ENCODE measurements around the gene CCL18.
"Not testable (repeated sequence)": the region's sequence is repeated elsewhere in the genome, so short reads cannot be mapped to it uniquely, and the experiment has no call there.

The CCL18 gene

GRCh38 chr17:36063786-36064541, at the start of gene CCL18:
Gene CCL18, plus strand, starts transcription at chr17:36064272. Its CDS starts 71 bp downstream, at chr17:36064343.
- DNase-seq, result no peak

- DNase-seq, result no peak
Measured at GRCh38 chr17:36014946-36015345, 49.1 kb upstream of the CCL18 start.

GRCh38 chr17:36015895-36016294, 48.2 kb upstream of the CCL18 start:
- not testable (repeated sequence) for DNase-seq

- DNase-seq, result no peak
Measured at GRCh38 chr17:36016555-36016954, 47.5 kb upstream of the CCL18 start.

GRCh38 chr17:36017799-36018198, 46.3 kb upstream of the CCL18 start, which contains the start of gene CCL23:
Gene CCL23, minus strand, starts transcription at chr17:36017972. Its CDS starts 75 bp downstream, at chr17:36017897.
- no peak for DNase-seq

GRCh38 chr17:36019423-36019822, 44.6 kb upstream of the CCL18 start:
- no peak for DNase-seq

GRCh38 chr17:36024106-36024869, 39.8 kb upstream of the CCL18 start:
- no peak for DNase-seq

GRCh38 chr17:36027761-36028160, 36.3 kb upstream of the CCL18 start:
- no peak for DNase-seq

GRCh38 chr17:36030956-36031355, 33.1 kb upstream of the CCL18 start:
- no peak for DNase-seq

- no peak for DNase-seq
Measured at GRCh38 chr17:36034127-36034526, 29.9 kb upstream of the CCL18 start.

GRCh38 chr17:36036235-36036634, 27.8 kb upstream of the CCL18 start:
- DNase-seq, result no peak

- DNase-seq, result no peak
Measured at GRCh38 chr17:36048066-36048465, 16.0 kb upstream of the CCL18 start.

GRCh38 chr17:36049643-36050042, 14.4 kb upstream of the CCL18 start:
- no peak for DNase-seq

GRCh38 chr17:36055171-36055570, 8.9 kb upstream of the CCL18 start:
- DNase-seq, result no peak

GRCh38 chr17:36055921-36056520, 8.1 kb upstream of the CCL18 start:
- DNase-seq, result no peak

GRCh38 chr17:36057911-36058310, 6.2 kb upstream of the CCL18 start:
- DNase-seq, result no peak

GRCh38 chr17:36059406-36059805, 4.7 kb upstream of the CCL18 start:
- DNase-seq, result no peak

- DNase-seq, result no peak
Measured at GRCh38 chr17:36060816-36061215, 3.3 kb upstream of the CCL18 start.

GRCh38 chr17:36066365-36066985, 2.4 kb downstream of the CCL18 start:
- no peak for DNase-seq

- no peak for DNase-seq
Measured at GRCh38 chr17:36068524-36068923, 4.5 kb downstream of the CCL18 start.

- no peak for DNase-seq
Measured at GRCh38 chr17:36069136-36069535, 5.1 kb downstream of the CCL18 start.

- no peak for DNase-seq
Measured at GRCh38 chr17:36070427-36070826, 6.4 kb downstream of the CCL18 start.
